DOHH2 (cell line): Measurements from ENCODE around the gene SGCE.

Source experiments
- EZH2phosphoT487 ChIP-seq: fragments of 200-600 bp; sonication (generic); IDR thresholded peaks from 2 replicates; pipeline ENCODE4 v1.6.1; 2017; ENCODE audit warnings: borderline replicate concordance, mild to moderate bottlenecking, antibody characterized with exemption, low read length, moderate library complexity, mixed read lengths
- TF ChIP-seq, protein P1 (sequence below): fragments of 200-600 bp; sonication (generic); IDR thresholded peaks from one replicate; pipeline ENCODE4 v1.5.1; 2014; ENCODE audit warnings: antibody characterized with exemption, mild to moderate bottlenecking, low read depth, low read length; ENCODE audit not compliant: poor library complexity, severe bottlenecking

- TF ChIP-seq, protein P1, sequence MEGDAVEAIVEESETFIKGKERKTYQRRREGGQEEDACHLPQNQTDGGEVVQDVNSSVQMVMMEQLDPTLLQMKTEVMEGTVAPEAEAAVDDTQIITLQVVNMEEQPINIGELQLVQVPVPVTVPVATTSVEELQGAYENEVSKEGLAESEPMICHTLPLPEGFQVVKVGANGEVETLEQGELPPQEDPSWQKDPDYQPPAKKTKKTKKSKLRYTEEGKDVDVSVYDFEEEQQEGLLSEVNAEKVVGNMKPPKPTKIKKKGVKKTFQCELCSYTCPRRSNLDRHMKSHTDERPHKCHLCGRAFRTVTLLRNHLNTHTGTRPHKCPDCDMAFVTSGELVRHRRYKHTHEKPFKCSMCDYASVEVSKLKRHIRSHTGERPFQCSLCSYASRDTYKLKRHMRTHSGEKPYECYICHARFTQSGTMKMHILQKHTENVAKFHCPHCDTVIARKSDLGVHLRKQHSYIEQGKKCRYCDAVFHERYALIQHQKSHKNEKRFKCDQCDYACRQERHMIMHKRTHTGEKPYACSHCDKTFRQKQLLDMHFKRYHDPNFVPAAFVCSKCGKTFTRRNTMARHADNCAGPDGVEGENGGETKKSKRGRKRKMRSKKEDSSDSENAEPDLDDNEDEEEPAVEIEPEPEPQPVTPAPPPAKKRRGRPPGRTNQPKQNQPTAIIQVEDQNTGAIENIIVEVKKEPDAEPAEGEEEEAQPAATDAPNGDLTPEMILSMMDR = no peak
- no peak for TF ChIP-seq EZH2phosphoT487
These were observed 90.6 kb downstream of the SGCE start for GRCh38 chr7:94565247-94565894.
